HepG2 (cell line): ENCODE data around the gene ABCB6. TPM values are rescaled to one million over a fixed set of nuclear protein-coding genes. Genes with fewer than 3 reads are reported as not detected.

Experiments
- DMTF1 ChIP-seq: sonication (generic); formaldehyde crosslinking; IDR thresholded peaks from 2 replicates; pipeline ENCODE4 v1.4.0; 2020; ENCODE audit warnings: mild to moderate bottlenecking, missing genetic modification reagents
- DNMT1 ChIP-seq: sonication (generic); formaldehyde crosslinking; IDR thresholded peaks from 2 replicates; pipeline ENCODE4 v1.5.1; 2020; ENCODE audit warnings: mild to moderate bottlenecking, missing genetic modification reagents
- E2F2 ChIP-seq: sonication (generic); formaldehyde crosslinking; IDR thresholded peaks from 2 replicates; pipeline ENCODE4 v1.4.0; 2020; ENCODE audit warnings: missing genetic modification reagents, borderline replicate concordance
- FLYWCH1 ChIP-seq: sonication (generic); formaldehyde crosslinking; IDR thresholded peaks from 2 replicates; pipeline ENCODE4 v1.8.1; 2023; ENCODE audit warnings: mild to moderate bottlenecking, missing genetic modification reagents
- GATAD2A ChIP-seq: IDR thresholded peaks from 2 replicates; pipeline ENCODE4 v1.6.1; 2016
- KAT7 ChIP-seq: IDR thresholded peaks from 2 replicates; pipeline ENCODE4 v1.6.1; 2018; ENCODE audit warnings: borderline replicate concordance, missing compliant biosample characterization
- PPARG ChIP-seq: conservative IDR thresholded peaks from 2 replicates; pipeline ENCODE4 v1.6.1; 2016; ENCODE audit warnings: missing biosample characterization, missing genetic modification reagents
- RBM39 ChIP-seq: fragments of 200-400 bp; formaldehyde crosslinking; IDR thresholded peaks from one replicate; pipeline ENCODE4 v1.6.1; 2018; ENCODE audit warnings: antibody characterized with exemption, mild to moderate bottlenecking, low read depth, low read length; ENCODE audit not compliant: poor library complexity, severe bottlenecking
- SMC3 ChIP-seq: IDR thresholded peaks from 2 replicates; pipeline ENCODE4 v1.6.1; 2011; ENCODE audit warnings: low read length, improper control_type of control experiment
- U2AF1 ChIP-seq: fragments of 200-400 bp; formaldehyde crosslinking; optimal IDR thresholded peaks from 2 replicates; pipeline ENCODE3; 2017; ENCODE audit warnings: mild to moderate bottlenecking, low read depth, low read length
- ZNF282 ChIP-seq: fragments of 450-650 bp; IDR thresholded peaks from 2 replicates; pipeline ENCODE4 v1.6.1; 2018; ENCODE audit not compliant: partially characterized antibody
- ZNF570 ChIP-seq: sonication (generic); formaldehyde crosslinking; IDR thresholded peaks from 2 replicates; pipeline ENCODE4 v1.4.0; 2020; ENCODE audit warnings: mild to moderate bottlenecking, missing genetic modification reagents, borderline replicate concordance
- ZNF746 ChIP-seq: sonication (generic); formaldehyde crosslinking; IDR thresholded peaks from 2 replicates; pipeline ENCODE4 v1.8.0; 2022; ENCODE audit warnings: mild to moderate bottlenecking, missing genetic modification reagents
- ZNF781 ChIP-seq: sonication (generic); formaldehyde crosslinking; IDR thresholded peaks from 2 replicates; pipeline ENCODE4 v1.5.1; 2020; ENCODE audit warnings: borderline replicate concordance, mild to moderate bottlenecking, missing genetic modification reagents; ENCODE audit errors: not compliant biosample characterization
- polyA plus RNA-seq, 8 experiments: library from polyadenylated mRNA; depleted of rRNA in 3 of 8; stranded (reverse) in 7 of 8; unstranded in 1 of 8; fragments of >200 nt; fragmentation: Illumina TruSeq in 4 of 8; extraction: Trizol in 4 of 8; gene quantifications; 2 replicates each; pipeline versions ENCODE4 v1.2.1 to v1.2.3, GENCODE V29; 2011 to 2016; ENCODE audit warnings: low read depth in 4 of 8, missing spikeins in 1 of 8, mixed read lengths in 1 of 8; ENCODE audit not compliant: insufficient read depth in 1 of 8
- total RNA-seq, 5 experiments: library from RNA; depleted of rRNA; stranded (reverse); fragments of >200 nt; fragmentation: Illumina TruSeq; extraction: Trizol; gene quantifications; 2 replicates each; pipeline ENCODE4 v1.2.3, GENCODE V29; 2016; ENCODE audit warnings: low read depth in 1 of 5
- TF ChIP-seq, protein P1 (sequence below): sonication (generic); formaldehyde crosslinking; IDR thresholded peaks from 2 replicates; pipeline ENCODE4 v1.4.0; 2020; ENCODE audit warnings: mild to moderate bottlenecking, missing genetic modification reagents, borderline replicate concordance
- TF ChIP-seq, protein P2 (sequence below): sonication (generic); formaldehyde crosslinking; IDR thresholded peaks from 2 replicates; pipeline ENCODE4 v1.4.0; 2020; ENCODE audit warnings: missing genetic modification reagents, mild to moderate bottlenecking, borderline replicate concordance

Gene ABCB6
- total and polyA plus RNA-seq, 2 of the 13 experiments (the other 11 are each of a cell fraction or from before 2014, with no cell fraction given): 91.1 to 137 TPM

GRCh38 chr2:219245148-219245898 is 26.6 kb upstream of the ABCB6 start, which contains the start of the genes GLB1L and STK16 (continued):
- TF ChIP-seq DMTF1 (CRISPR knock-in tag) (no peak), E2F2 (CRISPR knock-in tag) (peak; percentile 86; the same call in 1 of the 2 replicates), ZNF570 (peak; percentile 80; the same call in 1 of the 2 replicates), ZNF282 (no peak), SMC3 (no peak), RBM39 (peak; percentile 90), ZNF781 (CRISPR knock-in tag) (no peak), FLYWCH1 (CRISPR knock-in tag) (0 out of 2 replicates have a peak, but pooled peaks have one; percentile 51), PPARG (CRISPR knock-in tag) (peak; percentile 77), GATAD2A (peak; percentile 78), KAT7 (peak; percentile 98; the same call in 1 of the 2 replicates), DNMT1 (CRISPR knock-in tag) (peak; percentile 75; the same call in 1 of the 2 replicates), ZNF746 (0 out of 2 replicates have a peak, but pooled peaks have one; percentile 87), U2AF1 (peak; percentile 95)
- TF ChIP-seq, protein P1, sequence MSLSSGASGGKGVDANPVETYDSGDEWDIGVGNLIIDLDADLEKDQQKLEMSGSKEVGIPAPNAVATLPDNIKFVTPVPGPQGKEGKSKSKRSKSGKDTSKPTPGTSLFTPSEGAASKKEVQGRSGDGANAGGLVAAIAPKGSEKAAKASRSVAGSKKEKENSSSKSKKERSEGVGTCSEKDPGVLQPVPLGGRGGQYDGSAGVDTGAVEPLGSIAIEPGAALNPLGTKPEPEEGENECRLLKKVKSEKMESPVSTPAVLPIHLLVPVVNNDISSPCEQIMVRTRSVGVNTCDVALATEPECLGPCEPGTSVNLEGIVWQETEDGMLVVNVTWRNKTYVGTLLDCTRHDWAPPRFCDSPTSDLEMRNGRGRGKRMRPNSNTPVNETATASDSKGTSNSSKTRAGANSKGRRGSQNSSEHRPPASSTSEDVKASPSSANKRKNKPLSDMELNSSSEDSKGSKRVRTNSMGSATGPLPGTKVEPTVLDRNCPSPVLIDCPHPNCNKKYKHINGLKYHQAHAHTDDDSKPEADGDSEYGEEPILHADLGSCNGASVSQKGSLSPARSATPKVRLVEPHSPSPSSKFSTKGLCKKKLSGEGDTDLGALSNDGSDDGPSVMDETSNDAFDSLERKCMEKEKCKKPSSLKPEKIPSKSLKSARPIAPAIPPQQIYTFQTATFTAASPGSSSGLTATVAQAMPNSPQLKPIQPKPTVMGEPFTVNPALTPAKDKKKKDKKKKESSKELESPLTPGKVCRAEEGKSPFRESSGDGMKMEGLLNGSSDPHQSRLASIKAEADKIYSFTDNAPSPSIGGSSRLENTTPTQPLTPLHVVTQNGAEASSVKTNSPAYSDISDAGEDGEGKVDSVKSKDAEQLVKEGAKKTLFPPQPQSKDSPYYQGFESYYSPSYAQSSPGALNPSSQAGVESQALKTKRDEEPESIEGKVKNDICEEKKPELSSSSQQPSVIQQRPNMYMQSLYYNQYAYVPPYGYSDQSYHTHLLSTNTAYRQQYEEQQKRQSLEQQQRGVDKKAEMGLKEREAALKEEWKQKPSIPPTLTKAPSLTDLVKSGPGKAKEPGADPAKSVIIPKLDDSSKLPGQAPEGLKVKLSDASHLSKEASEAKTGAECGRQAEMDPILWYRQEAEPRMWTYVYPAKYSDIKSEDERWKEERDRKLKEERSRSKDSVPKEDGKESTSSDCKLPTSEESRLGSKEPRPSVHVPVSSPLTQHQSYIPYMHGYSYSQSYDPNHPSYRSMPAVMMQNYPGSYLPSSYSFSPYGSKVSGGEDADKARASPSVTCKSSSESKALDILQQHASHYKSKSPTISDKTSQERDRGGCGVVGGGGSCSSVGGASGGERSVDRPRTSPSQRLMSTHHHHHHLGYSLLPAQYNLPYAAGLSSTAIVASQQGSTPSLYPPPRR: peak; percentile 77
- TF ChIP-seq, protein P2, sequence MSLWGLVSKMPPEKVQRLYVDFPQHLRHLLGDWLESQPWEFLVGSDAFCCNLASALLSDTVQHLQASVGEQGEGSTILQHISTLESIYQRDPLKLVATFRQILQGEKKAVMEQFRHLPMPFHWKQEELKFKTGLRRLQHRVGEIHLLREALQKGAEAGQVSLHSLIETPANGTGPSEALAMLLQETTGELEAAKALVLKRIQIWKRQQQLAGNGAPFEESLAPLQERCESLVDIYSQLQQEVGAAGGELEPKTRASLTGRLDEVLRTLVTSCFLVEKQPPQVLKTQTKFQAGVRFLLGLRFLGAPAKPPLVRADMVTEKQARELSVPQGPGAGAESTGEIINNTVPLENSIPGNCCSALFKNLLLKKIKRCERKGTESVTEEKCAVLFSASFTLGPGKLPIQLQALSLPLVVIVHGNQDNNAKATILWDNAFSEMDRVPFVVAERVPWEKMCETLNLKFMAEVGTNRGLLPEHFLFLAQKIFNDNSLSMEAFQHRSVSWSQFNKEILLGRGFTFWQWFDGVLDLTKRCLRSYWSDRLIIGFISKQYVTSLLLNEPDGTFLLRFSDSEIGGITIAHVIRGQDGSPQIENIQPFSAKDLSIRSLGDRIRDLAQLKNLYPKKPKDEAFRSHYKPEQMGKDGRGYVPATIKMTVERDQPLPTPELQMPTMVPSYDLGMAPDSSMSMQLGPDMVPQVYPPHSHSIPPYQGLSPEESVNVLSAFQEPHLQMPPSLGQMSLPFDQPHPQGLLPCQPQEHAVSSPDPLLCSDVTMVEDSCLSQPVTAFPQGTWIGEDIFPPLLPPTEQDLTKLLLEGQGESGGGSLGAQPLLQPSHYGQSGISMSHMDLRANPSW: no peak
